ENCODE measurements around the gene FGFBP3.

Gene FGFBP3

DNA sequence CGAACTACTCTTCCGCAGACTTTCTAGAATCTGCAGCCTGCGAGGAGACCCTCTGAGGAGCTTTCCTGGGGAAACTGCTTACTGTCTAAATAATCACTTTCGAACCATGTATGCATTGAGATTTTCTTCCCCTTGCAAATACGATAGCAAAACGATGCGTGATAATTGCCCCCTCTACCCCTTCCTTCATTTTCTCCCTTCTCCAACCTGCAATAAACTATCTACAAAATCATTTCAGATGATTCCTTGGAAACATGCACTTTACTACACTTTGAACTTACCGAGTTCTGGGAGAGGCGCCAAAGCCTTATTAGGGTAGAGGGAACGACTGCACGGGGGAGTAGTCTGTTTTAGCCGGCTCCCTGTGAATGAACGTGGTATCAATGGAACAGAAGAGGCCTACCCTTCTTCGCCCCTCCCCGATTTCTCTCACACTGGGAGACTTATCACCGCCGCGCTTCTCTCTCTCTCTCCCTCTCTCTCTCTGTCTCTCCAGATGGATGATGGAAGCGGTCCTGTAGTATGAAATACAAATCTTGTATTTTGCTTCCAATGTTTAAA lies at the start of gene FGFBP3:
FGFBP3 (minus strand) TSS at position 370 of the 561 bp plus-strand sequence. CDS start 517 bp downstream, outside the sequence.
- DNase-seq (ENCODE audit: low read depth, low spot score): no peak

GRCh38 chr10:91957091-91957490 lies 47.8 kb upstream of the FGFBP3 start:
- DNase-seq (ENCODE audit: low read depth, low spot score): no peak

DNA sequence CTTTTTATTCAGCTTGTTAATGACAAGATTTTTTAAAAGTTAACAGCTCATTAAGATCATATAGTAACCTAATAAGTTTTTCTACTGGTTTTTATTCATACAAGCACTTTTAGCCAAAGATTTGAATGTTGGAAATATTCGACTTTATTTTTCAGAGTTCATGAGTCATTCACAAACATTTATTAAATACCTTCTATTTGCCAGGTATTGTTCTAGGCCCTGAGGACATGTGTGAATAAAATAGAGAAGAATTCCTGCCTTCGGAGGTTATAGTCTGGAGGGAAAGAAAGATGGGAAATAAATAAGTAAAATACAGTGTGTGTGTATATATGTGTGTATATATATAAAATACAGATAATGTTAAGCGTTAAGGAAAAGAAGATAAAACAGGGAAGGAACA lies 45.8 kb upstream of the FGFBP3 start:
- no peak for DNase-seq (ENCODE audit: low read depth, low spot score)

GRCh38 chr10:91953600-91954160 lies 44.4 kb upstream of the FGFBP3 start:
- DNase-seq (ENCODE audit: low read depth, low spot score): no peak

DNA sequence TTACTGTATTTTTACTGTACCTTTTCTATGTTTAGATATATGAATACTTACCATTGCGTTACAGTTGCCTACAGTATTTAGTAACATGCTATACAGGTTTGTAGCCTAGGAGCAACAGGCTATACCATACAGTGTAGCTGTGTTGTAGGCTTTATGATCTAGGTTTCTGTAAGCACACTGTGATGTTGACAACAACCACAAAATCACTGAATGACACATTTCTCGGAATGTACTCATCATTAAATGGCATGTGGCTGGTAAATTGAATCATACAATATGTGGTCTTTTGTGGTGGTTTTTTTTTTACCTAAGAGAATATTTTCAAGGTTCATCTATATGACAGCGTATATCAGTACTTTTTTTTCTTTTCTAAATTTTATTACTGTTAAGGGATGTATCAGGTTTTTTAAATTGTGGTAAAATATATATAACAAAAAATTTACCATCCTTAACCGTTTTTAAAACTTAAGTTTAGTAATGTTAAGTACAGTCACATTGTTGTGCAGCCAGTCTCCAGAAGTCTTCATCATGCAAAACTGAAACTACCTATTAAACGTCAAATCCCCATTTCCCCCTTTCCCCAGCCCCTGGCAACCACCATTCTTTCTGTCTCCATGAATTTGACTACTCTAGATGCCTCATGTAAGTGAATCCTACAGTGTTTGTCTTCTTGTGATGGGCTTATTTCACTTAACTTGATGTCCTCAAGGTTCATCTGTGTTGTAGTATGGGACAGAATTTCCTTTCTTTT lies 35.8 kb upstream of the FGFBP3 start:
- DNase-seq (ENCODE audit: low read depth, low spot score): no peak

DNA sequence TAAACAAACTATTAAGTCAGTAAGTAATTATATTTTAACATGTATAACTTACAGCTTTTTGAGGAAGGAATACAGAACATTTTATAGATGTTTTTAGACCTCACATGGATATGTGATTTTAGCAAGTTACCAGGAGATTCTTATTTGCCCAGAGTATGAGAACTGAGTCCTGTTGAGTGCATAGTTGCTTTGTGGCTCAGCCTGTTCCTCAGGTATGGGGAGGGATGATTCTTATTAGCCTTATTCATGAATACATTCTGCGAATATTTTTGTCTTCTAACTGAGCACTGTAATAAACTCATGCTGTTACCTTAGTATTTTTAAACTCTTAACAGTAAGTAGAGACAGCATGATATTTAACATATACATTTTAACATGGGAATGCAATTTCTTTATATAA lies 32.1 kb upstream of the FGFBP3 start:
- DNase-seq (ENCODE audit: low read depth, low spot score): no peak

- no peak for DNase-seq (ENCODE audit: low read depth, low spot score)
Observed at GRCh38 chr10:91939653-91940052, 30.4 kb upstream of the FGFBP3 start.

- DNase-seq (ENCODE audit: low read depth, low spot score): no peak
Observed at GRCh38 chr10:91935886-91936285, 26.6 kb upstream of the FGFBP3 start.

DNA sequence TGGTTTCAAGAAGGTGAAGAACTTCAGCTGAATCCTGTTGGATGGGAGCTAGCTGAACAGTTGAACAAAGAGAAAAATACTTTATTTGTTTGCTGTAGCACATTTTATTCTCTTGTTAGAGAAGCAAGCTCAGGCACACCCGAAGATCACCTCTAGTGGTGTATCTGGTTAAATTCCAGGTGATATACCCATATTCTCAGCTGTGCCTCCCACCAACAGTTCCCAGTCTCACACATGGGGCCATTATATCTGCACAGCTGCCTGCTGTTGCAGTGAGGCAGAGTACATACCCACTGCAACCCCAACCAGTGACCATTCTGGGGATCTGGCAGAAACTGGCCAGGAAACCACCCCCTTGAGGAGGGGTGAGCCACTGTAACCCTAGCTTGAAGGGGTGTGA lies 23.5 kb upstream of the FGFBP3 start:
- DNase-seq (ENCODE audit: low read depth, low spot score): no peak

DNA sequence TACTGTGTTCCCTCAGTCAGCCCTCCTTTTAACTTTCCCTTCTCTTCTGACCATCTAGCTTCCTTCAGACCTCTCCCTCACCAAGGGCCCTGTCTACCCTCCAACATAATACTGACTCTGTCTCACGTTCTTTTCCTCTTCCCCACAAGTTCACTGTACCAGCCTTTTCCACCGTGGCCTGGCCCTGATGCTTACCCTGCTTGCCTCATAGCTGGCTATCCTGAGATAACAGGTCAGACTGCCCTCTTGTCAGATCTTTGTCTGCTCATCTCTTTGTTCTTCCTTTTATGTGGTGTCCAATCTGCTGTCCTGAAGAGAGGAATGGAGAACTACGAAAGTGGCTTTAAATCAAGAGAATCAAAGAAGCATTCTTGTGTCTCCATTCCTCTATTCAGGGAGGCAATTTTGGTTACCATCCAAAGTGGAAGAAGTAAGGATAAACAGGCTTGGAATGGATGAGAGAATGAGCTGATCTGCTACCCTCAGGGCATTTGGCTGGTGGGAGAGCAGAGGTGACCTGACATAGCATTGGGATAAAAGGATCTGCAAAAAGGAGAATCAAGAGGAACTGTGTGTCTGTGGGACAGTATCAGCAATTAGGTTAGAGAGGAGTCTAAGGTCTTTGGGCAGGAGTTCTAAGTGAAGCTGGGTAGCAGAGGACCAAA lies 22.4 kb upstream of the FGFBP3 start:
- DNase-seq (ENCODE audit: low read depth, low spot score): no peak

GRCh38 chr10:91930939-91931338 lies 21.7 kb upstream of the FGFBP3 start:
- no peak for DNase-seq (ENCODE audit: low read depth, low spot score)

- DNase-seq (ENCODE audit: low read depth, low spot score): no peak
Observed at GRCh38 chr10:91925022-91925320, 15.7 kb upstream of the FGFBP3 start.

GRCh38 chr10:91924212-91925021 lies 15.1 kb upstream of the FGFBP3 start:
- no peak for DNase-seq (ENCODE audit: low read depth, low spot score)

DNA sequence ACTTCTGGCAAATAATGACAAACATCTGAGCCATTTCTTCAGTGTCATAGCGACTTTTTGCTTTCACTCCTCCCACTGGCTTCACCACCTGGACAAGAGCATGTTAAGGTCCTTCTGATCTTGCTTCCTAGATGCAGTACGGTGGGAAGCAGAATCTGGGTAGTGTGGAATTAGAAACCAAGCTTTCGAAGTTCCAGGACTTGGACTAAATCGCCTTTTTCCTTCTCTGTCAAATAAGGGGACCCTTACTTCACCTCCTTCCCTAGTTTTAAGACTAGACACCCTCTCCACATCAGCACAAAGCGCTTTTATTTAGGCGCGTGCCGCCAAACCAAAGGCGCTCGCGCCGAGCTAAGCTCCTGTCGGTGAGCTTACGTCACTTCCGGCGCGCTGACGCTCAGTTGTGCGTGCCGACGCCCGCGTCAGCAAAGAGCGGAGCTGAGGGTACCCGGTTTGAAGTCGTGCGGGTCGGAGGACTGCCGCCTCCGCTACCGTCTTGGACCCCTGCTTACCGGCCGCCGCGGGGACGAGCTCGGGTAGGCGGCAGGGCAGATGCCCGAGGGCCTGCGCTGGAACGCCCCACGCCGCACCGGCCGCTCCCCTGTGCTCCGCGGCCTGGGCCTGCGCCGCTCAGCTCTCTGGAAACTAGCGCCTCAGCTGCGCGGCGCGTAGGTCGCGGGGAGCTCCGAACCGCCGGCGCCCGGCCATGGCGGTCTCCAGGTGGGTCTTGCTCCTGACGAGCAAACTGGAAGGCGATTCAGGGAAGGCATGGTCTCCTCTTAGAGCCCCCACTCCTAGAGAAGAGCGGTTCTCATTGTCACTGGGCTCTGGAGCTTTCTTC lies 14.3 kb upstream of the FGFBP3 start, which contains the start of gene BTAF1:
BTAF1 (plus strand) TSS at position 400 of the 841 bp plus-strand sequence; CDS start at position 707, 307 bp downstream.
- peak; percentile 81 for DNase-seq (ENCODE audit: low read depth, low spot score)

GRCh38 chr10:91919651-91920050 lies 10.4 kb upstream of the FGFBP3 start:
- no peak for DNase-seq (ENCODE audit: low read depth, low spot score)

- no peak for DNase-seq (ENCODE audit: low read depth, low spot score)
Observed at GRCh38 chr10:91910467-91910866, 1.2 kb upstream of the FGFBP3 start.

GRCh38 chr10:91908337-91909116 lies 759 bp downstream of the FGFBP3 start:
- DNase-seq (ENCODE audit: low read depth, low spot score): peak; percentile 32

DNA sequence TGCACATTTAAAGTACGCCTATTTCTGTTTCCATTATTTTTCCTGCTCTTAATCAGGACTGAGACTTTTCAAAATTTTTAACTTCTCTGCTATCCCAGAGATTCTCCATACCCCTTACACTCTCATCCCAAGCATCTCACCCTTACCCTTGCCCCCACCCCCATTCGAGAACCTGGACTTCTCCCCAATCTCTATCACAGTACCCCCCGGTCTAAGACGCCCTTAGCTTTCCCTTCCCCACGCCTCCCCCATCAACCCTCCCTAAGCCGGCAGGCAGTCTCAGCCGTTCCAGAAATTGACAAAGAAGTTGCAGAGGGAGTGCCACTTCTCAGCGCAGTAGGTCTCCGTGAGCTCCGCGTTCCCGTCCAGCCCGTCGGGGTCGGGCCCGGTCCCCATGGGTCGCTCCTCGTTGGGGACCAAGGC lies 1.4 kb downstream of the FGFBP3 start:
- no peak for DNase-seq (ENCODE audit: low read depth, low spot score)

DNA sequence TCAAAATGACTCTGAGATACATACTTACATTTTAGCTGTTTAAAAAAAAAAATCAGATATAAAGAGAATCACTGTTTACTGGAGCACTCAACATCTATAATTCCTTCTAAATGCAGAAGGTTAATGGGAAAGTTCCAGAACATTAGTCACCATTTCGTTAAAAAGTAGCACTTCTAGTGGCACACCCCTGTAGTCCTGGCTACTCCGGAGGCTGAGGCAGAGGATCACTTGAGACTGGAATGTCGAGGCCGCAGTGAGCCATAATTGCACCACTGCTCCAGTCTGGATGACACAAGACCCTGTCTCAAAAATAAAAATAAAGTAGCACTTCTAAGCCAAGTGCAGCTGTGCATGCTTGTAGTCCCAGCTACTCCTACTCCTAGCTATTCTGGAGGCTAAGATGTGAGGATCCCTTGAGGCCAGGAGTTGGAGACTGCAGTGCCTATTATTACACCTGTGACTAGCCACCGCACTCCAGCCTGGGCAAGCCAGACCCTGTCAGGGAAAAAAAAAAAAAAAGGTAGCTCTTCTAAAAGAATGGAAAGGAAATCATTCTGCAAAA lies 2.2 kb downstream of the FGFBP3 start:
- no peak for DNase-seq (ENCODE audit: low read depth, low spot score)

All from activated naive CD8-positive, alpha-beta T cell treated with anti-CD3 and anti-CD28 coated beads, Interleukin-2, amount 50 U/mL, for 16 hours (primary cell).